Muscle layer of duodenum (tissue), 2 donors: ENCODE results near the gene CBFA2T2.
A peak's percentile ranks its signal among the peaks of the same experiment; 100 is the strongest.
"Not testable (repeated sequence)": the region's sequence is repeated elsewhere in the genome, so short reads cannot be mapped to it uniquely, and the experiment has no call there.

ENCODE experiments used
- H3K27ac ChIP-seq: one replicate; pipeline ENCODE4 v1.7.0; 2013; ENCODE audit warnings: mild to moderate bottlenecking, low read length
- H3K27me3 ChIP-seq: one replicate; pipeline ENCODE4 v1.7.0; 2013; ENCODE audit warnings: low read depth, mild to moderate bottlenecking, control low read depth, low read length
- H3K36me3 ChIP-seq, 2 donors: one replicate each; pipeline ENCODE4 v1.7.0; 2013; ENCODE audit warnings: low read length in 2 of 2, control low read depth in 1 of 2, mild to moderate bottlenecking in 1 of 2; ENCODE audit not compliant: insufficient read depth in 2 of 2, control insufficient read depth in 1 of 2
- H3K4me1 ChIP-seq, 2 donors: one replicate each; pipeline ENCODE4 v1.7.0; 2013; ENCODE audit warnings: low read length in 2 of 2, mild to moderate bottlenecking in 2 of 2, control low read depth in 1 of 2, moderate library complexity in 1 of 2; ENCODE audit not compliant: insufficient read depth in 2 of 2, control insufficient read depth in 1 of 2
- H3K4me3 ChIP-seq, 2 donors: one replicate each; pipeline ENCODE4 v1.7.0; 2013; ENCODE audit warnings: low read length in 2 of 2, low read depth in 1 of 2, mild to moderate bottlenecking in 1 of 2
- H3K9me3 ChIP-seq, 2 donors: one replicate each; pipeline ENCODE4 v1.7.0; 2013; ENCODE audit warnings: low read length in 2 of 2, control low read depth in 1 of 2, mild to moderate bottlenecking in 1 of 2; ENCODE audit not compliant: control insufficient read depth in 1 of 2
- donor health status: healthy.

Gene CBFA2T2

DNA sequence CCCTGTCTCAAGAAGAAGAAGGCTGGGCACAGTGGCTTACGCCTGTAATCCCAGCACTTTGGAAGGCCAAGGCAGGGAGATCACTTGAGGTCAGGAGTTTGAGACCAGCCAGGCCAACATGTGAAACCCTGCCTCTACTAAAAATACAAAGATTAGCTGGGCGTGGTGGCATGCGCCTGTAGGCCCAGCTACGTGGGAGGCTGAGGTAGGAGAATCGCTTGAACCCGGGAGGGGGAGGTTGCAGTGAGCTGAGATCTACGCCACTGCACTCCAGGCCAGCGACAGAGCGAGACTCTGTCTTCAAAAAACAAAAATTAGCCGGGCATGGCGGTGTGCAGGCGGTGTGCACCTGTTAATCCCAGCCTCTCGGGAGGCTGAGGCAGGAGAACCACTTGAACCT is 22.0 kb downstream of the CBFA2T2 start:
- not testable (repeated sequence) for H3K27me3 ChIP-seq, H3K36me3 ChIP-seq, H3K9me3 ChIP-seq, H3K4me3 ChIP-seq, H3K27ac ChIP-seq
- peaks cover 0 to 10% of the 10 kb centered on the region in 2 donors for H3K4me1 ChIP-seq

DNA sequence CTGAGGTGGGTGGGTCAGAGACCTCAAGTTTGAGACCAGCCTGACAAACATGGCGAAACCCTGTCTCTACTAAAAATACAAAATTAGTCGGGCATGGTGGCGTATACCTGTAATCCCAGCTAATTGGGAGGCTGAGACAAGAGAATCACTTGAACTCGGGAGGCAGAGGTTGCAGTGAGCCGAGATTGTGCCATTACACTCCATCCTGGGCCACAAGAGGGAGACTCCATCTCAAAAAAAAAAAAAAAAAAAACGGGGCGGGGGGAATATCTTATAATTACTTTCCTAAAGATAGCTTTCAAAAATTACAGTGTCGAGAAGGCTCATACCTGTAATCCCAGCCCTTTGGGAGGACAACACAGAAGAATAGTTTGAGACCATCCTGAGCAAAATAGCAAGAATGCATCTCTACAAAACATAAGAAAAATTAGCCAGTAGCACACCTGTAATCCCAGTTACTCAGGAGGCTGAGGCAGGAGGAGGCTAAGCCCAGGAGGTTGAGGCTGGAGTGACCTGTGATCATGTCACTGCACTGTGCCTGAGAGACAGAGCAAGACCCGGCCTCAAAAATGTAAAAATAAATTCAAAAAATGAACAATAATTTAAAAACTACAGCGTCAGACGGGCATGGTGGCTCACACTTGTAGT is 25.8 kb downstream of the CBFA2T2 start:
- H3K9me3 ChIP-seq, result no peaks in the 10 kb centered on the region
- H3K27ac ChIP-seq, result no peak overlapping the region
- H3K4me3 ChIP-seq, result no peak overlapping the region
- no peaks in the 10 kb centered on the region for H3K27me3 ChIP-seq
- no peaks in the 10 kb centered on the region for H3K36me3 ChIP-seq
- peaks cover 0 to 17% of the 10 kb centered on the region in 2 donors for H3K4me1 ChIP-seq

GRCh38 chr20:33516882-33517281 is 27.0 kb downstream of the CBFA2T2 start:
- Histone ChIP-seq H3K4me3 (no peak overlapping the region), H3K27ac (no peak overlapping the region), H3K9me3 (no peaks in the 10 kb centered on the region), H3K4me1 (peaks cover 0 to 17% of the 10 kb centered on the region in 2 donors), H3K36me3 (no peaks in the 10 kb centered on the region), H3K27me3 (no peaks in the 10 kb centered on the region)

DNA sequence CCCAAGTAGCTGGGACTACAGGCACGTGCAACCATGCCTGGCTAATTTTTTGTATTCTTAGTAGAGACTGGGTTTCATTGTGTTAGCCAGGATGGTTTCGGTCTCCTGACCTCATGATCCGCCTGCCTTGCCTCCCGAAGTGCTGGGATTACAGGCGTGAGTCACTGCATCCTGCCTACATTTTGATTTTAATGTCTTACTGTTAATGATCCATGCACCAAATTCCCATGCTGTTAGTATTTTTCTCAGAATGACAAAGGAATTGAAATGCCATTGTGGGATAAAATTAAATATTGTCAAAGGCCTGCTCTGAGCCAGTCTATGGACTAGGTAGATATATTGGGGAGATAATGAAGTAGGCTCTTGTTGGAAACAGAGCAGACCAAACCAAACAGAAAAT is 28.2 kb downstream of the CBFA2T2 start:
- Histone ChIP-seq H3K27me3 (no peaks in the 10 kb centered on the region), H3K4me3 (no peak overlapping the region), H3K27ac (no peak overlapping the region)

DNA sequence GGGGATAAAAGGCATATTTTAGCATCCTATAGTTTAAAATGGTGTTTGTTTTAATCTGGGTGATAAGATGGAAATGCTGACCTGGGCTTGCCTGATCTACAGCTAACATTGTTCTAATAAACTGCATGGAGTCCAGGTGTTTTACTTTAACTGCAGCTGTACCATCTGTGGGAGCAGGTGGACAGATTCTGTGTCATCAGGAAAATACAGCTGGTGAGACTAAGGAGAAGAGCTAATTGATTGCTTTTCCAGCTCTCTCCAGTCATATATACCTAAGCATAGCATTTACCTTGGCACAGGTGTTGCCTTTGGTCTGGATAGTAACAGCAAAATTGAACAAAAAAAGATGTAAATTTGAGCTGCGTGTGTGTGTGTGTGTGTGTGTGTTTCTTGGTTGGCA is 31.6 kb downstream of the CBFA2T2 start:
- no peak overlapping the region for H3K27ac ChIP-seq
- H3K27me3 ChIP-seq, result no peaks in the 10 kb centered on the region
- H3K9me3 ChIP-seq, result no peaks in the 10 kb centered on the region
- peaks cover 0 to 9% of the 10 kb centered on the region in 2 donors for H3K4me1 ChIP-seq
- H3K4me3 ChIP-seq, result no peak overlapping the region
- H3K36me3 ChIP-seq, result no peaks in the 10 kb centered on the region

More for the DNA sequence above, 28.2 kb downstream of the CBFA2T2 start:
- H3K36me3 ChIP-seq, result no peaks in the 10 kb centered on the region
- H3K9me3 ChIP-seq, result no peaks in the 10 kb centered on the region
- H3K4me1 ChIP-seq, result peaks cover 0 to 15% of the 10 kb centered on the region in 2 donors

DNA sequence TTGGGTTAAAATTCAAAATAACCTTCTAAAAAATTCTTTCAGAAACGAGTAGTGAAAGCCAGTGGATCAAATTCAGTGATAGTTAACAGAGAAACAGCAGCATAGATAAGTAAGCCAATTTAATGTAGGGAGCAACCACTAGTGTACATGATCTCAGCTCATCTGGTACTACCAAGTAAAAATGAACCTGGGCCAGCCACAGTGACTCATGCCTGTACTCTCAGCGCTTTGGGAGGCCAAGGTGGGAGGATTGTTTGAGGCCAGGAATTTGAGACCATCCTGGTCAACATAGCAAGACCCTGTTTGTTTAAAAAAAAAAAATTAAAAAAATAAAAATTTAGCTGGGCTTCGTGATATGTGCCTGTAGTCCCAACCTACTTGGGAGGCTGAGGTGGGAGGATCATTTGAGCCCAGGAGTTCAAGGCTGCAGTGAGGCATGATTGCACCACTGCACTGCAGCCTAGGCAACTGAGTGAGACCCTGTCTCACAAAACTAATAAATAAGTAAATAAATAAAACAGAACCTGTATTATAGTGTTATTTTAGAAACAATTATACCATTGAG is 32.4 kb downstream of the CBFA2T2 start:
- Histone ChIP-seq H3K27me3 (no peaks in the 10 kb centered on the region), H3K36me3 (no peaks in the 10 kb centered on the region), H3K4me3 (no peak overlapping the region), H3K9me3 (no peaks in the 10 kb centered on the region), H3K4me1 (peaks cover 0 to 3% of the 10 kb centered on the region in 2 donors), H3K27ac (no peak overlapping the region)

- Histone ChIP-seq H3K27me3 (no peaks in the 10 kb centered on the region), H3K9me3 (no peaks in the 10 kb centered on the region), H3K36me3 (no peaks in the 10 kb centered on the region), H3K27ac (no peak overlapping the region), H3K4me3 (no peak overlapping the region), H3K4me1 (no peaks in the 10 kb centered on the region)
Measured at GRCh38 chr20:33524261-33524660, 34.4 kb downstream of the CBFA2T2 start.

GRCh38 chr20:33526769-33527168 is 36.9 kb downstream of the CBFA2T2 start:
- H3K9me3 ChIP-seq, result no peaks in the 10 kb centered on the region

GRCh38 chr20:33531047-33531877 is 41.4 kb downstream of the CBFA2T2 start:
- Histone ChIP-seq H3K36me3 (no peaks in the 10 kb centered on the region), H3K4me1 (peaks cover 18 to 36% of the 10 kb centered on the region in 2 donors), H3K27me3 (no peaks in the 10 kb centered on the region), H3K4me3 (no peak overlapping the region), H3K9me3 (no peaks in the 10 kb centered on the region), H3K27ac (peak overlapping the region; percentile 10)

More at GRCh38 chr20:33526769-33527168, 36.9 kb downstream of the CBFA2T2 start:
- H3K4me1 ChIP-seq, result peaks cover 6 to 18% of the 10 kb centered on the region in 2 donors
- H3K4me3 ChIP-seq, result no peak overlapping the region
- no peaks in the 10 kb centered on the region for H3K27me3 ChIP-seq
- no peaks in the 10 kb centered on the region for H3K36me3 ChIP-seq
- H3K27ac ChIP-seq, result no peak overlapping the region

- Histone ChIP-seq H3K9me3 (no peaks in the 10 kb centered on the region), H3K36me3 (no peaks in the 10 kb centered on the region), H3K4me3 (no peak overlapping the region), H3K27ac (peak overlapping the region; percentile 10), H3K4me1 (peaks cover 18 to 36% of the 10 kb centered on the region in 2 donors), H3K27me3 (no peaks in the 10 kb centered on the region)
Measured at GRCh38 chr20:33531885-33532284, 42.0 kb downstream of the CBFA2T2 start.

- Histone ChIP-seq H3K4me1 (peaks cover 18 to 36% of the 10 kb centered on the region in 2 donors), H3K27ac (no peak overlapping the region), H3K4me3 (no peak overlapping the region)
Measured at GRCh38 chr20:33532753-33533459, 43.0 kb downstream of the CBFA2T2 start.

More at GRCh38 chr20:33532753-33533459, 43.0 kb downstream of the CBFA2T2 start:
- Histone ChIP-seq H3K36me3 (no peaks in the 10 kb centered on the region), H3K9me3 (no peaks in the 10 kb centered on the region), H3K27me3 (no peaks in the 10 kb centered on the region)
